HUES6 (cell line): ENCODE data around the gene ZNF432.
"Not testable (repeated sequence)": the region's sequence is repeated elsewhere in the genome, so short reads cannot be mapped to it uniquely, and the experiment has no call there.

Experiments
- H3K27ac ChIP-seq: 2 replicates; pipeline ENCODE4 v1.7.0; 2013; ENCODE audit warnings: low read depth, mild to moderate bottlenecking, low read length, inconsistent platforms
- H3K27me3 ChIP-seq: 2 replicates; pipeline ENCODE4 v1.6.1; 2013; ENCODE audit warnings: low read length; ENCODE audit not compliant: control insufficient read depth, insufficient read depth
- H3K36me3 ChIP-seq: 2 replicates; pipeline ENCODE4 v1.6.1; 2013; ENCODE audit warnings: low read length; ENCODE audit not compliant: control insufficient read depth, insufficient read depth
- H3K4me1 ChIP-seq: 2 replicates; pipeline ENCODE4 v1.6.1; 2013; ENCODE audit warnings: low read length; ENCODE audit not compliant: control insufficient read depth, insufficient read depth
- H3K4me3 ChIP-seq: 2 replicates; pipeline ENCODE4 v1.5.1; 2013; ENCODE audit warnings: low read depth, low read length
- H3K9ac ChIP-seq: one replicate; pipeline ENCODE4 v1.6.1; 2013; ENCODE audit warnings: mild to moderate bottlenecking, low read length
- H3K9me3 ChIP-seq: 2 replicates; pipeline ENCODE4 v1.6.1; 2013; ENCODE audit warnings: low read depth, low read length; ENCODE audit not compliant: control insufficient read depth, insufficient read depth

ZNF432 gene

GRCh38 chr19:52048555-52049501, at the start of gene ZNF432:
TSS of gene ZNF432 (minus strand) at chr19:52048838. CDS start at chr19:52046868, 1,970 bp downstream.
- no peaks in the 10 kb centered on the region for H3K27me3 ChIP-seq
- H3K4me3 ChIP-seq = peak within 1 kb of the TSS; percentile 93
- peaks cover 16% of the 10 kb centered on the region for H3K36me3 ChIP-seq
- H3K9ac ChIP-seq = peak within 1 kb of the TSS; percentile 92
- peak within 1 kb of the TSS; percentile 76 for H3K27ac ChIP-seq
- peaks cover 4% of the 10 kb centered on the region; the same call in 1 of the 2 replicates for H3K9me3 ChIP-seq
- no peaks in the 10 kb centered on the region for H3K4me1 ChIP-seq

GRCh38 chr19:52096416-52096815, 47.8 kb upstream of the ZNF432 start:
- not testable (repeated sequence) for H3K36me3 ChIP-seq, H3K4me3 ChIP-seq, H3K27ac ChIP-seq, H3K4me1 ChIP-seq, H3K27me3 ChIP-seq, H3K9ac ChIP-seq
- peaks cover 47% of the 10 kb centered on the region for H3K9me3 ChIP-seq

GRCh38 chr19:52095172-52096014, 46.8 kb upstream of the ZNF432 start, which contains the start of gene ZNF841:
TSS of gene ZNF841 (minus strand) at chr19:52095765. CDS start at chr19:52084801, 10,964 bp downstream.
- peak within 1 kb of the TSS; percentile 86 for H3K9ac ChIP-seq
- H3K4me1 ChIP-seq = no peaks in the 10 kb centered on the region
- H3K36me3 ChIP-seq = peaks cover 8% of the 10 kb centered on the region
- H3K4me3 ChIP-seq = peak within 1 kb of the TSS; percentile 94
- H3K27ac ChIP-seq = peak within 1 kb of the TSS; percentile 12; the same call in 1 of the 2 replicates
- H3K27me3 ChIP-seq = no peaks in the 10 kb centered on the region
- H3K9me3 ChIP-seq = peaks cover 42% of the 10 kb centered on the region

GRCh38 chr19:52094526-52095130, 46.0 kb upstream of the ZNF432 start:
- Histone ChIP-seq H3K9me3 (peaks cover 39% of the 10 kb centered on the region), H3K4me3 (peak overlapping the region; percentile 94), H3K36me3 (peaks cover 12% of the 10 kb centered on the region), H3K27ac (no peak overlapping the region), H3K27me3 (no peaks in the 10 kb centered on the region), H3K4me1 (no peaks in the 10 kb centered on the region), H3K9ac (peak overlapping the region; percentile 86)

GRCh38 chr19:52086481-52086880, 37.8 kb upstream of the ZNF432 start:
- H3K9me3 ChIP-seq = peaks cover 38% of the 10 kb centered on the region
- H3K9ac ChIP-seq = no peak overlapping the region
- H3K36me3 ChIP-seq = peaks cover 82% of the 10 kb centered on the region
- no peaks in the 10 kb centered on the region for H3K4me1 ChIP-seq
- no peak overlapping the region for H3K4me3 ChIP-seq
- H3K27ac ChIP-seq = no peak overlapping the region
- no peaks in the 10 kb centered on the region for H3K27me3 ChIP-seq

- Histone ChIP-seq H3K9ac (no peak overlapping the region), H3K4me1 (no peaks in the 10 kb centered on the region), H3K27me3 (no peaks in the 10 kb centered on the region), H3K9me3 (peaks cover 74% of the 10 kb centered on the region), H3K36me3 (peaks cover 88% of the 10 kb centered on the region), H3K4me3 (no peak overlapping the region), H3K27ac (no peak overlapping the region)
These were observed 21.9 kb upstream of the ZNF432 start for GRCh38 chr19:52070496-52070895.

GRCh38 chr19:52069653-52070052, 21.0 kb upstream of the ZNF432 start:
- Histone ChIP-seq H3K36me3 (peaks cover 88% of the 10 kb centered on the region), H3K27me3 (no peaks in the 10 kb centered on the region), H3K9me3 (peaks cover 74% of the 10 kb centered on the region), H3K9ac (no peak overlapping the region), H3K4me1 (no peaks in the 10 kb centered on the region), H3K27ac (no peak overlapping the region), H3K4me3 (no peak overlapping the region)

GRCh38 chr19:52066258-52066863, 17.7 kb upstream of the ZNF432 start:
- no peak overlapping the region for H3K27ac ChIP-seq
- H3K4me3 ChIP-seq = no peak overlapping the region
- H3K9ac ChIP-seq = no peak overlapping the region
- H3K36me3 ChIP-seq = peaks cover 82% of the 10 kb centered on the region
- no peaks in the 10 kb centered on the region for H3K4me1 ChIP-seq
- H3K9me3 ChIP-seq = peaks cover 88% of the 10 kb centered on the region
- no peaks in the 10 kb centered on the region for H3K27me3 ChIP-seq

- H3K36me3 ChIP-seq = peaks cover 72% of the 10 kb centered on the region
These were observed 16.8 kb upstream of the ZNF432 start for GRCh38 chr19:52065399-52065798.

GRCh38 chr19:52056480-52056879, 7.8 kb upstream of the ZNF432 start:
- H3K4me3 ChIP-seq, H3K27me3 ChIP-seq, H3K4me1 ChIP-seq, H3K36me3 ChIP-seq, H3K27ac ChIP-seq, H3K9ac ChIP-seq: not testable (repeated sequence)
- peaks cover 44% of the 10 kb centered on the region; the same call in 1 of the 2 replicates for H3K9me3 ChIP-seq

More at GRCh38 chr19:52065399-52065798, 16.8 kb upstream of the ZNF432 start:
- Histone ChIP-seq H3K27ac (no peak overlapping the region), H3K9me3 (peaks cover 88% of the 10 kb centered on the region), H3K4me1 (no peaks in the 10 kb centered on the region), H3K27me3 (no peaks in the 10 kb centered on the region), H3K4me3 (no peak overlapping the region), H3K9ac (no peak overlapping the region)
